Colonic mucosa (tissue), 4 donors: ENCODE measurements around the gene FBN1. TPM values are rescaled to one million over a fixed set of nuclear protein-coding genes. Genes with fewer than 3 reads are reported as not detected.

ENCODE experiments used
- DNase-seq: peaks from one replicate; pipeline ENCODE4 v3.0.0-alpha.2; 2020
- H3K27ac ChIP-seq: fragments of 200-600 bp; one replicate; pipeline ENCODE4 v1.8.0; 2021
- H3K27me3 ChIP-seq: fragments of 200-600 bp; one replicate; pipeline ENCODE4 v1.8.0; 2021
- H3K36me3 ChIP-seq: fragments of 200-600 bp; one replicate; pipeline ENCODE4 v1.8.0; 2021
- H3K4me1 ChIP-seq: fragments of 200-600 bp; one replicate; pipeline ENCODE4 v1.8.0; 2021; ENCODE audit warnings: mild to moderate bottlenecking
- H3K4me3 ChIP-seq: fragments of 200-600 bp; one replicate; pipeline ENCODE4 v1.8.0; 2021
- H3K9ac ChIP-seq, 2 donors: one replicate each; pipeline ENCODE4 v1.7.0; 2013; ENCODE audit warnings: control low read depth in 2 of 2, low read depth in 2 of 2, low read length in 2 of 2
- H3K9me3 ChIP-seq: fragments of 200-600 bp; one replicate; pipeline ENCODE4 v1.8.0; 2021
- CTCF ChIP-seq: fragments of 200-600 bp; IDR thresholded peaks from one replicate; pipeline ENCODE4 v1.8.0; 2022; ENCODE audit warnings: antibody characterized with exemption, mild to moderate bottlenecking
- intact Hi-C: fragments of 100-400 bp; cut with DNase I; formaldehyde crosslinking; loops from one replicate; pipeline ENCODE4 v1.14.1; 2022
- total RNA-seq, 2 donors: library from RNA; stranded (reverse); fragmentation: NEBNext Ultra II Directional in 1 of 2; extraction: Animal tissue kit (Norgen Biotek cat#: 25700) in 1 of 2; gene quantifications; one replicate each; pipeline ENCODE4 v1.2.1, GENCODE V29; 2021
- donor health status: healthy.
- donor health status: DM: no; HTN: no; CAD: no.
- donor health status: DM: no; HTN: no; CAD: no.

Gene FBN1
- total RNA-seq, 2 donors from 2014 or later = 6.6 to 19.5 TPM

- H3K9me3 ChIP-seq = no peaks in the 10 kb centered on the region
- H3K4me1 ChIP-seq = no peaks in the 10 kb centered on the region
- H3K36me3 ChIP-seq = no peaks in the 10 kb centered on the region
- no peak for DNase-seq
- no peak overlapping the region for H3K27ac ChIP-seq
- no peak overlapping the region for H3K4me3 ChIP-seq
- TF ChIP-seq CTCF = no peak
- intact Hi-C loops = no loop called here
- no peak overlapping the region for H3K9ac ChIP-seq
- peaks cover 19% of the 10 kb centered on the region for H3K27me3 ChIP-seq
These were observed 4.1 kb downstream of the FBN1 start for GRCh38 chr15:48641416-48641815.

GRCh38 chr15:48638963-48639362, 6.5 kb downstream of the FBN1 start:
- intact Hi-C loops = no loop called here
- Histone ChIP-seq H3K27ac (no peak overlapping the region), H3K9me3 (no peaks in the 10 kb centered on the region), H3K27me3 (no peaks in the 10 kb centered on the region), H3K4me3 (no peak overlapping the region), H3K9ac (no peak overlapping the region), H3K4me1 (no peaks in the 10 kb centered on the region), H3K36me3 (no peaks in the 10 kb centered on the region)
- DNase-seq = no peak
- TF ChIP-seq CTCF = no peak

GRCh38 chr15:48637639-48638038, 7.9 kb downstream of the FBN1 start:
- no peaks in the 10 kb centered on the region for H3K9me3 ChIP-seq
- H3K4me3 ChIP-seq = no peak overlapping the region
- intact Hi-C loops = no loop called here
- H3K4me1 ChIP-seq = no peaks in the 10 kb centered on the region
- H3K27ac ChIP-seq = no peak overlapping the region
- no peaks in the 10 kb centered on the region for H3K36me3 ChIP-seq
- H3K9ac ChIP-seq = no peak overlapping the region
- no peak for DNase-seq
- H3K27me3 ChIP-seq = no peaks in the 10 kb centered on the region
- no peak for TF ChIP-seq CTCF

GRCh38 chr15:48636511-48636910, 9.0 kb downstream of the FBN1 start:
- Histone ChIP-seq H3K9ac (no peak overlapping the region), H3K27me3 (no peaks in the 10 kb centered on the region), H3K36me3 (no peaks in the 10 kb centered on the region), H3K4me3 (no peak overlapping the region), H3K27ac (no peak overlapping the region), H3K9me3 (no peaks in the 10 kb centered on the region), H3K4me1 (no peaks in the 10 kb centered on the region)
- TF ChIP-seq CTCF = no peak
- intact Hi-C loops = no loop called here
- DNase-seq = no peak

GRCh38 chr15:48634893-48635292, 10.6 kb downstream of the FBN1 start:
- no peak for DNase-seq
- Histone ChIP-seq H3K27me3 (no peaks in the 10 kb centered on the region), H3K9ac (no peak overlapping the region), H3K4me3 (no peak overlapping the region), H3K36me3 (no peaks in the 10 kb centered on the region), H3K4me1 (no peaks in the 10 kb centered on the region), H3K9me3 (no peaks in the 10 kb centered on the region), H3K27ac (no peak overlapping the region)
- intact Hi-C loops = no loop called here
- no peak for TF ChIP-seq CTCF

- no peak for DNase-seq
- Histone ChIP-seq H3K27ac (no peak overlapping the region), H3K9ac (no peak overlapping the region), H3K27me3 (no peaks in the 10 kb centered on the region), H3K9me3 (no peaks in the 10 kb centered on the region), H3K4me3 (no peak overlapping the region), H3K4me1 (no peaks in the 10 kb centered on the region), H3K36me3 (no peaks in the 10 kb centered on the region)
- intact Hi-C loops = no loop called here
- no peak for TF ChIP-seq CTCF
These were observed 11.4 kb downstream of the FBN1 start for GRCh38 chr15:48634096-48634495.
